ENCODE measurements around the gene ZNF398.

Gene ZNF398

GRCh38 chr7:149145031-149145845 is 2.0 kb upstream of the ZNF398 start:
- no peak for DNase-seq (ENCODE audit: insufficient read length, low spot score)

GRCh38 chr7:149147752-149148653 is 750 bp downstream of the ZNF398 start:
- TF ChIP-seq SPI1 (IDR thresholded peaks at IDR 0.05; ENCODE audit: low read depth, low read length) (no peak), POU2F2 (IDR thresholded peaks at IDR 0.05; ENCODE audit: low read depth, low read length) (peak; percentile 10; the same call in 1 of the 2 replicates), POLR2A (IDR thresholded peaks at IDR 0.05; ENCODE audit: low read depth, low read length) (0 out of 2 replicates have a peak, but pooled peaks have one; percentile 47)
- FAIRE-seq (peak; percentile 20), DNase-seq (ENCODE audit: insufficient read length, low spot score) (peak; percentile 54)

More at GRCh38 chr7:149145031-149145845, 2.0 kb upstream of the ZNF398 start:
- TF ChIP-seq POU2F2 (IDR thresholded peaks at IDR 0.05; ENCODE audit: low read depth, low read length) = no peak
- no peak for TF ChIP-seq POLR2AphosphoS5 (IDR thresholded peaks at IDR 0.05; ENCODE audit: low read depth, low read length)
- no peak for TF ChIP-seq SPI1 (IDR thresholded peaks at IDR 0.05; ENCODE audit: low read depth, low read length)
- no peak for TF ChIP-seq POLR2A (IDR thresholded peaks at IDR 0.05; ENCODE audit: low read depth, low read length)
- no peak for TF ChIP-seq TAF1 (IDR thresholded peaks at IDR 0.05; ENCODE audit: low read depth, low read length)
- no peak for TF ChIP-seq PAX5 (IDR thresholded peaks at IDR 0.05; ENCODE audit: insufficient read depth, low read length, severe bottlenecking)
- FAIRE-seq = peak; percentile 45

- DNase-seq (ENCODE audit: insufficient read length, low spot score) (no peak), FAIRE-seq (no peak)
- no peak for TF ChIP-seq POLR2AphosphoS5 (IDR thresholded peaks at IDR 0.05; ENCODE audit: low read depth, low read length)
- TF ChIP-seq PAX5 (IDR thresholded peaks at IDR 0.05; ENCODE audit: insufficient read depth, low read length, severe bottlenecking) = no peak
- TF ChIP-seq POLR2A (IDR thresholded peaks at IDR 0.05; ENCODE audit: low read depth, low read length) = no peak
- no peak for TF ChIP-seq POU2F2 (IDR thresholded peaks at IDR 0.05; ENCODE audit: low read depth, low read length)
- no peak for TF ChIP-seq SPI1 (IDR thresholded peaks at IDR 0.05; ENCODE audit: low read depth, low read length)
- no peak for TF ChIP-seq TAF1 (IDR thresholded peaks at IDR 0.05; ENCODE audit: low read depth, low read length)
Observed at GRCh38 chr7:149150981-149151380, 3.7 kb downstream of the ZNF398 start.

- DNase-seq (ENCODE audit: insufficient read length, low spot score) = no peak
- TF ChIP-seq SPI1 (IDR thresholded peaks at IDR 0.05; ENCODE audit: low read depth, low read length) = no peak
- no peak for TF ChIP-seq POLR2A (IDR thresholded peaks at IDR 0.05; ENCODE audit: low read depth, low read length)
- TF ChIP-seq POU2F2 (IDR thresholded peaks at IDR 0.05; ENCODE audit: low read depth, low read length) = no peak
- TF ChIP-seq PAX5 (IDR thresholded peaks at IDR 0.05; ENCODE audit: insufficient read depth, low read length, severe bottlenecking) = no peak
- TF ChIP-seq POLR2AphosphoS5 (IDR thresholded peaks at IDR 0.05; ENCODE audit: low read depth, low read length) = no peak
- no peak for TF ChIP-seq TAF1 (IDR thresholded peaks at IDR 0.05; ENCODE audit: low read depth, low read length)
- no peak for FAIRE-seq
Observed at GRCh38 chr7:149153346-149153745, 6.1 kb downstream of the ZNF398 start.

GRCh38 chr7:149154056-149154455 is 6.8 kb downstream of the ZNF398 start:
- no peak for FAIRE-seq
- DNase-seq (ENCODE audit: insufficient read length, low spot score) = no peak
- TF ChIP-seq SPI1 (IDR thresholded peaks at IDR 0.05; ENCODE audit: low read depth, low read length) = no peak
- no peak for TF ChIP-seq PAX5 (IDR thresholded peaks at IDR 0.05; ENCODE audit: insufficient read depth, low read length, severe bottlenecking)
- no peak for TF ChIP-seq POLR2A (IDR thresholded peaks at IDR 0.05; ENCODE audit: low read depth, low read length)
- TF ChIP-seq TAF1 (IDR thresholded peaks at IDR 0.05; ENCODE audit: low read depth, low read length) = no peak
- no peak for TF ChIP-seq POLR2AphosphoS5 (IDR thresholded peaks at IDR 0.05; ENCODE audit: low read depth, low read length)
- no peak for TF ChIP-seq POU2F2 (IDR thresholded peaks at IDR 0.05; ENCODE audit: low read depth, low read length)

- no peak for FAIRE-seq
- no peak for DNase-seq (ENCODE audit: insufficient read length, low spot score)
- TF ChIP-seq PAX5 (IDR thresholded peaks at IDR 0.05; ENCODE audit: insufficient read depth, low read length, severe bottlenecking) (no peak), POLR2AphosphoS5 (IDR thresholded peaks at IDR 0.05; ENCODE audit: low read depth, low read length) (no peak), POU2F2 (IDR thresholded peaks at IDR 0.05; ENCODE audit: low read depth, low read length) (no peak), SPI1 (IDR thresholded peaks at IDR 0.05; ENCODE audit: low read depth, low read length) (no peak), TAF1 (IDR thresholded peaks at IDR 0.05; ENCODE audit: low read depth, low read length) (no peak), POLR2A (IDR thresholded peaks at IDR 0.05; ENCODE audit: low read depth, low read length) (no peak)
Observed at GRCh38 chr7:149156898-149157297, 9.6 kb downstream of the ZNF398 start.

GRCh38 chr7:149161241-149161848 is 14.1 kb downstream of the ZNF398 start:
- no peak for TF ChIP-seq POU2F2 (IDR thresholded peaks at IDR 0.05; ENCODE audit: low read depth, low read length)
- TF ChIP-seq TAF1 (IDR thresholded peaks at IDR 0.05; ENCODE audit: low read depth, low read length) = no peak
- TF ChIP-seq PAX5 (IDR thresholded peaks at IDR 0.05; ENCODE audit: insufficient read depth, low read length, severe bottlenecking) = no peak
- no peak for TF ChIP-seq SPI1 (IDR thresholded peaks at IDR 0.05; ENCODE audit: low read depth, low read length)
- TF ChIP-seq POLR2AphosphoS5 (IDR thresholded peaks at IDR 0.05; ENCODE audit: low read depth, low read length) = no peak
- TF ChIP-seq POLR2A (IDR thresholded peaks at IDR 0.05; ENCODE audit: low read depth, low read length) = no peak
- no peak for FAIRE-seq
- no peak for DNase-seq (ENCODE audit: insufficient read length, low spot score)

GRCh38 chr7:149166142-149166541 is 18.9 kb downstream of the ZNF398 start:
- TF ChIP-seq POLR2AphosphoS5 (IDR thresholded peaks at IDR 0.05; ENCODE audit: low read depth, low read length) = no peak
- no peak for TF ChIP-seq POLR2A (IDR thresholded peaks at IDR 0.05; ENCODE audit: low read depth, low read length)
- DNase-seq (ENCODE audit: insufficient read length, low spot score) (no peak), FAIRE-seq (no peak)

All from GM12891 (cell line).